ENCODE results near the gene KCNJ10.

- no peak for TF ChIP-seq CTCF (IDR thresholded peaks at IDR 0.05)
- no peak for TF ChIP-seq POLR2A (IDR thresholded peaks at IDR 0.05)
These were observed 83.4 kb downstream of the KCNJ10 start for GRCh38 chr1:159986531-159986930.

Measured in right lobe of liver (tissue), 4 donors.